ENCODE measurements around the gene CEP131.

CEP131 gene

GRCh38 chr17:81219476-81220180 lies 3.1 kb downstream of the CEP131 start:
- DNase-seq (no peak), ATAC-seq (replicated peaks) (no peak)
- Mint-ChIP-seq H3K9me3 (no peaks in the 10 kb centered on the region), H3K4me1 (ENCODE audit: low read depth in 2 of 2) (peaks cover 8 to 15% of the 10 kb centered on the region in 2 donors), H3K36me3 (ENCODE audit: insufficient read depth) (peaks cover 11% of the 10 kb centered on the region), H3K27ac (peak overlapping the region in 1 of 2 donors; percentile 62), H3K27me3 (no peaks in the 10 kb centered on the region), H3K4me3 (no peak overlapping the region)

GRCh38 chr17:81218991-81219390 lies 3.8 kb downstream of the CEP131 start:
- Mint-ChIP-seq H3K9me3 (no peaks in the 10 kb centered on the region), H3K36me3 (ENCODE audit: insufficient read depth) (peaks cover 11% of the 10 kb centered on the region), H3K4me3 (no peak overlapping the region), H3K27ac (peak overlapping the region in 1 of 2 donors; percentile 62), H3K4me1 (ENCODE audit: low read depth in 2 of 2) (peaks cover 6 to 15% of the 10 kb centered on the region in 2 donors), H3K27me3 (no peaks in the 10 kb centered on the region)
- ATAC-seq (replicated peaks) (no peak), DNase-seq (no peak)

- H3K27ac Mint-ChIP-seq, result no peak overlapping the region
- H3K27me3 Mint-ChIP-seq, result no peaks in the 10 kb centered on the region
- no peak for ATAC-seq (replicated peaks)
Measured at GRCh38 chr17:81218459-81218858, 4.3 kb downstream of the CEP131 start.

GRCh38 chr17:81217491-81217890 lies 5.3 kb downstream of the CEP131 start:
- Mint-ChIP-seq H3K27ac (no peak overlapping the region), H3K36me3 (ENCODE audit: insufficient read depth) (peaks cover 11% of the 10 kb centered on the region), H3K27me3 (no peaks in the 10 kb centered on the region), H3K4me1 (ENCODE audit: low read depth in 2 of 2) (peaks cover 0 to 7% of the 10 kb centered on the region in 2 donors), H3K9me3 (no peaks in the 10 kb centered on the region), H3K4me3 (no peak overlapping the region)
- DNase-seq, result no peak
- no peak for ATAC-seq (replicated peaks)

More at GRCh38 chr17:81218459-81218858, 4.3 kb downstream of the CEP131 start:
- Mint-ChIP-seq H3K4me1 (ENCODE audit: low read depth in 2 of 2) (peaks cover 1 to 11% of the 10 kb centered on the region in 2 donors), H3K9me3 (no peaks in the 10 kb centered on the region), H3K4me3 (no peak overlapping the region), H3K36me3 (ENCODE audit: insufficient read depth) (peaks cover 11% of the 10 kb centered on the region)
- DNase-seq, result no peak

- ATAC-seq (replicated peaks), result no peak
- Mint-ChIP-seq H3K27me3 (no peaks in the 10 kb centered on the region), H3K9me3 (no peaks in the 10 kb centered on the region), H3K27ac (no peak overlapping the region), H3K36me3 (ENCODE audit: insufficient read depth) (peaks cover 3% of the 10 kb centered on the region), H3K4me3 (no peak overlapping the region), H3K4me1 (ENCODE audit: low read depth in 2 of 2) (no peaks in the 10 kb centered on the region)
- no peak for DNase-seq
Measured at GRCh38 chr17:81213978-81214377, 8.8 kb downstream of the CEP131 start.

- ATAC-seq (replicated peaks), result no peak
- H3K36me3 Mint-ChIP-seq (ENCODE audit: insufficient read depth), result peaks cover 3% of the 10 kb centered on the region
- H3K4me1 Mint-ChIP-seq (ENCODE audit: low read depth in 2 of 2), result peaks cover 0 to 4% of the 10 kb centered on the region in 2 donors
- H3K27ac Mint-ChIP-seq, result no peak overlapping the region
- no peak overlapping the region for H3K4me3 Mint-ChIP-seq
- H3K9me3 Mint-ChIP-seq, result no peaks in the 10 kb centered on the region
- no peak for DNase-seq
- H3K27me3 Mint-ChIP-seq, result no peaks in the 10 kb centered on the region
Measured at GRCh38 chr17:81212365-81212764, 10.4 kb downstream of the CEP131 start.

- H3K36me3 Mint-ChIP-seq (ENCODE audit: insufficient read depth), result no peaks in the 10 kb centered on the region
- H3K27ac Mint-ChIP-seq, result peak overlapping the region in 1 of 2 donors; percentile 38
- DNase-seq, result no peak
- no peak overlapping the region for H3K4me3 Mint-ChIP-seq
- ATAC-seq (replicated peaks), result no peak
- peaks cover 0 to 4% of the 10 kb centered on the region in 2 donors for H3K4me1 Mint-ChIP-seq (ENCODE audit: low read depth in 2 of 2)
- H3K9me3 Mint-ChIP-seq, result no peaks in the 10 kb centered on the region
- no peaks in the 10 kb centered on the region for H3K27me3 Mint-ChIP-seq
Measured at GRCh38 chr17:81210868-81211267, 11.9 kb downstream of the CEP131 start.

GRCh38 chr17:81210466-81210865 lies 12.3 kb downstream of the CEP131 start:
- ATAC-seq (replicated peaks), result no peak
- H3K27me3 Mint-ChIP-seq, result no peaks in the 10 kb centered on the region

GRCh38 chr17:81209141-81209540 lies 13.6 kb downstream of the CEP131 start:
- Mint-ChIP-seq H3K36me3 (ENCODE audit: insufficient read depth) (peaks cover 3% of the 10 kb centered on the region), H3K4me1 (ENCODE audit: low read depth in 2 of 2) (peaks cover 0 to 4% of the 10 kb centered on the region in 2 donors), H3K27me3 (no peaks in the 10 kb centered on the region), H3K9me3 (no peaks in the 10 kb centered on the region), H3K27ac (no peak overlapping the region), H3K4me3 (no peak overlapping the region)
- DNase-seq (no peak), ATAC-seq (replicated peaks) (no peak)

More at GRCh38 chr17:81210466-81210865, 12.3 kb downstream of the CEP131 start:
- Mint-ChIP-seq H3K36me3 (ENCODE audit: insufficient read depth) (peaks cover 1% of the 10 kb centered on the region), H3K4me3 (no peak overlapping the region), H3K4me1 (ENCODE audit: low read depth in 2 of 2) (peaks cover 0 to 4% of the 10 kb centered on the region in 2 donors), H3K9me3 (no peaks in the 10 kb centered on the region), H3K27ac (no peak overlapping the region)
- no peak for DNase-seq

- H3K36me3 Mint-ChIP-seq (ENCODE audit: insufficient read depth), result peaks cover 3% of the 10 kb centered on the region
Measured at GRCh38 chr17:81208651-81209050, 14.1 kb downstream of the CEP131 start.

GRCh38 chr17:81207610-81208581 lies 14.9 kb downstream of the CEP131 start:
- DNase-seq, result no peak
- Mint-ChIP-seq H3K36me3 (ENCODE audit: insufficient read depth) (peaks cover 3% of the 10 kb centered on the region), H3K4me3 (no peak overlapping the region), H3K9me3 (no peaks in the 10 kb centered on the region), H3K27ac (peak overlapping the region in 1 of 2 donors; percentile 15), H3K27me3 (no peaks in the 10 kb centered on the region), H3K4me1 (ENCODE audit: low read depth in 2 of 2) (peaks cover 0 to 4% of the 10 kb centered on the region in 2 donors)
- no peak for ATAC-seq (replicated peaks)

More at GRCh38 chr17:81208651-81209050, 14.1 kb downstream of the CEP131 start:
- H3K9me3 Mint-ChIP-seq, result no peaks in the 10 kb centered on the region
- no peak for ATAC-seq (replicated peaks)
- no peak for DNase-seq
- no peak overlapping the region for H3K27ac Mint-ChIP-seq
- peaks cover 0 to 4% of the 10 kb centered on the region in 2 donors for H3K4me1 Mint-ChIP-seq (ENCODE audit: low read depth in 2 of 2)
- no peak overlapping the region for H3K4me3 Mint-ChIP-seq
- no peaks in the 10 kb centered on the region for H3K27me3 Mint-ChIP-seq

GRCh38 chr17:81206657-81207056 lies 16.1 kb downstream of the CEP131 start:
- DNase-seq, result no peak
- H3K27me3 Mint-ChIP-seq, result no peaks in the 10 kb centered on the region
- H3K4me1 Mint-ChIP-seq (ENCODE audit: low read depth in 2 of 2), result peaks cover 0 to 4% of the 10 kb centered on the region in 2 donors
- H3K9me3 Mint-ChIP-seq, result no peaks in the 10 kb centered on the region
- H3K4me3 Mint-ChIP-seq, result no peak overlapping the region
- H3K36me3 Mint-ChIP-seq (ENCODE audit: insufficient read depth), result peaks cover 3% of the 10 kb centered on the region
- ATAC-seq (replicated peaks), result no peak
- peak overlapping the region in 1 of 2 donors; percentile 55 for H3K27ac Mint-ChIP-seq

- Mint-ChIP-seq H3K36me3 (ENCODE audit: insufficient read depth) (peaks cover 3% of the 10 kb centered on the region), H3K27me3 (no peaks in the 10 kb centered on the region)
Measured at GRCh38 chr17:81206166-81206565, 16.6 kb downstream of the CEP131 start.

More at GRCh38 chr17:81206166-81206565, 16.6 kb downstream of the CEP131 start:
- ATAC-seq (replicated peaks), result no peak
- DNase-seq, result no peak
- Mint-ChIP-seq H3K9me3 (no peaks in the 10 kb centered on the region), H3K27ac (peak overlapping the region in 1 of 2 donors; percentile 55), H3K4me3 (no peak overlapping the region), H3K4me1 (ENCODE audit: low read depth in 2 of 2) (peaks cover 0 to 4% of the 10 kb centered on the region in 2 donors)
